ENCODE measurements around the gene SIRT3. TPM values are rescaled to one million over a fixed set of nuclear protein-coding genes. Genes with fewer than 3 reads are reported as not detected.
"Not testable (repeated sequence)": the region's sequence is repeated elsewhere in the genome, so short reads cannot be mapped to it uniquely, and the experiment has no call there.

SIRT3 gene
- total RNA-seq, 1 donor from 2014 or later = 41.4 TPM

DNA sequence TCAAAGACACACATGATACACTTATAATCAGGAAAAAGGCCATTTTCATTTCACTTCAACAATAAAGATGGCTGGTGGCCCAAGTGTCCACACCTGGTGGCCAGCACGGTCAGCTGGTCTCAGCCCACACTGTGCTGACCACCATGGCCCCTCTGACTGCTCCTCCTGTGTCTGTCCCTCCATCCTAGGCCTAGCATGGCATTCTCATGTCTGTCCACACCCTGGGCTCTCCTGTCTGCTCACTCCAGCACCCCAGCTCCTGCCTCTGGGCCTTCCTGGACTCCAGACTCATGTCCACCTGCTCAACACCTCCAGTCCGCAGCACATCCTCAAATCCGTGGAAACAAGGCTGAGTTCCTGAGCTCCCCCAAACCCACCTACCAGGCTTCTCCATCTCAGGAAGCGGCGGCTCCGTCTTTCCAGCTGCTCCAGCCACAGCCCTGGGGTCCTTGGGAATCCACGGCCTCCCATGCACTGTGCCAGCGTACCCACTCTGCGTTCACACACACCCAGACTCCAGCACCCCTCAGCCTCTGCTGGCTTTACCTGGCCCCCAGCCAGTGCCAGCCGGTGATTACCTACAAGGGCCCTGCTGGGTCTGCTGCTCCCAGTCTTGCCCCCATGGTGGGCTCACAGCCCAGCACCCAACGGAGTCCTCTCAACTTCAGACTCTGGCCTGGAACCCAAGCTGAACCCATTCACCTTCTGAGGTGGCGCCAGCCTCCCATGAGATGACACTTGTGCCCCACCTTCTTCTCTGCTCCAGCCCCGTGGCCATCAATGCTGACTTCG is 13.9 kb downstream of the SIRT3 start:
- ATAC-seq (no peak), DNase-seq (no peak)
- intact Hi-C loops (cut with micrococcal nuclease) = no loop called here

DNA sequence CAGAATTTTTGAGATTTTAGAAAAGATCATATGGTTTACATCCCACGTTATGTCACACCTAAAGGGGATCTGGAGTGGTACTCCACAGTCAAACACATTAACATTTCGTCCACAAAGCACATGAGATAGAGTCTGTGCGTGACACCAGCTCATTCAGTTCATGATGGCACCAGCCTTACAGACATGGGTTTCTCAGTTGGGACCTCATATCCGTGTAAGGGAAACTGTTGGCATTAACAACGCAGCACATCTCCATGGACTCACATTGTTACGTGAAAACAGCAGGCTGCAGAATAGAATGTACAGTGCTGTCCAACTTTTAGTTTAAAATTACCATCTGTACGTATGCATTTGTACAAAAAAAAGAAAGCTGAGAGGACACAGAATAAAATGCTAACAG is 14.6 kb downstream of the SIRT3 start:
- intact Hi-C loops (cut with micrococcal nuclease) = no loop called here
- ATAC-seq = no peak
- no peak for DNase-seq

DNA sequence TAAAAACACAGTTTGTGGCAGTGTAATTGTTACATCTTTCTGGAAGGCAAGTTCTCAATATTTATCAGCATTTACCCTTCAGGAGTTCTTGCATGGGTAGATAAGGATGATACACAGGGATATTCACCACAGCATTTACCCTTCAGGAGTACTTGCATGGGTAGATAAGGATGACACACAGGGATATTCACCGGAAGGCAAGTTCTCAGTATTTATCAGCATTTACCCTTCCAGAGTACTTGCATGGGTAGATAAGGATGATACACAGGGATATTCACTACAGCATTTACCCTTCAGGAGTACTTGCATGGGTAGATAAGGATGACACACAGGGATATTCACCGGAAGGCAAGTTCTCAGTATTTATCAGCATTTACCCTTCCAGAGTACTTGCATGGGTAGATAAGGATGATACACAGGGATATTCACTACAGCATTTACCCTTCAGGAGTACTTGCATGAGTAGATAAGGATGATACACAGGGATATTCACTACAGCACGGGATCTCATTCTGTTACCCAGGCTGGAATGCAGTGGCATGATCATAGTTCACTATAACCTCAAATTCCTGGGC is 15.4 kb downstream of the SIRT3 start:
- DNase-seq; intact Hi-C loops (cut with micrococcal nuclease); ATAC-seq: not testable (repeated sequence)

DNA sequence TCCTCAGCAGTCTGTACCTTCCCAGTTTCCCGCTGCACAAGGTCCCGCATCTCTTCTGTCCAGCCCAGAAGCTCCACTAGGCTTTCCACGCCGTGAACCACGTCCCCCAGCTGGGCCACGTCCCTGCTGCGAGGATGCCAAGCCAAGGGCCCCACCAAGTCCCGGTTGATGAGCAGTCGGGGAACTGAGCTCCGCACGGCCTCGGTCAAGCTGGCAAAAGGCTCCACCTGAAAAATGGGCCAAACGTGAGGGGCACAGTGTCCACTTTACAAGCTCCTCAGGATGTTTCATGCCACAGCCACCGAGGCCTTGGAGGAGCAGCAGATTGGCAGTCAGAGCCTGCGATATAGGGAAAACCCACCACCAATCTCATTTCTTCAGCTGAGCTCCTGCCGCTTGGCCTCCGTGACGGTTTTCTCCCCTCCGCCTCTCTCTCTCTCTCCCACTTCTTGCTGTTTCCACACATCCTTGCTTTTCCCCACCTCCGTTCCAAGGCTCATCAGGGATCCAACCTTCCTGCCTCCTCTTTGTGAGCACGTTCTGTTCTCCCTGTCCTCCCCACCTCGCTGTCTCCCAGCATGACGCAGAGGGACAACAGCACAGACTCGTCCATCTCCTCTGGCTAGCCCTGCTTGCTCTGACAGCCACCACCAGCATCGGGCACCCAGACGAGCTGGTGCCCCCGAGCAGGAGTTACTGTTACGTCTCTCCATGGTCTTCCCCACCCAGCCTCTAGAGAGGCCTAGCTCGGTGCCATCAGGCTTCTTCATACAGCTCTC is 17.1 kb downstream of the SIRT3 start:
- no peak for ATAC-seq
- intact Hi-C loops (cut with micrococcal nuclease) = no loop called here
- DNase-seq = no peak

DNA sequence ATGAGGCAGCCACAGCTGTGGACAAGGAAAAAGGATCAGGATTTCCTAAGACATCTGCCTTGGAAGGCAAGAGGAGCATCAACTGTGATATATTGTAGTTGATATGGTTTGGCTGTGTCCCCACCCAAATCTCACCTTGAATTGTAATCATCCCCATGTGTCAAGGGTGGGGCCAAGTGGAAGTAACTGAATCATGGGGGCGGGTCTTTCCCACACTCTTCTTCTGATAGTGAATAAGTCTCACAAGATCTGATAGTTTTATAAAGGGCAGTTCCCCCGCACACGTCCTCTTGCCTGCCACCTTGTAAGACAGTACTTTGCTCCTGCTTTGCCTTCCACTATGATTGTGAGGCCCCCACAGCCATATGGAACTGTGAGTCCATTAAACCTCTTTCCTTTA is 18.4 kb downstream of the SIRT3 start:
- intact Hi-C loops (cut with micrococcal nuclease) = no loop called here

DNA sequence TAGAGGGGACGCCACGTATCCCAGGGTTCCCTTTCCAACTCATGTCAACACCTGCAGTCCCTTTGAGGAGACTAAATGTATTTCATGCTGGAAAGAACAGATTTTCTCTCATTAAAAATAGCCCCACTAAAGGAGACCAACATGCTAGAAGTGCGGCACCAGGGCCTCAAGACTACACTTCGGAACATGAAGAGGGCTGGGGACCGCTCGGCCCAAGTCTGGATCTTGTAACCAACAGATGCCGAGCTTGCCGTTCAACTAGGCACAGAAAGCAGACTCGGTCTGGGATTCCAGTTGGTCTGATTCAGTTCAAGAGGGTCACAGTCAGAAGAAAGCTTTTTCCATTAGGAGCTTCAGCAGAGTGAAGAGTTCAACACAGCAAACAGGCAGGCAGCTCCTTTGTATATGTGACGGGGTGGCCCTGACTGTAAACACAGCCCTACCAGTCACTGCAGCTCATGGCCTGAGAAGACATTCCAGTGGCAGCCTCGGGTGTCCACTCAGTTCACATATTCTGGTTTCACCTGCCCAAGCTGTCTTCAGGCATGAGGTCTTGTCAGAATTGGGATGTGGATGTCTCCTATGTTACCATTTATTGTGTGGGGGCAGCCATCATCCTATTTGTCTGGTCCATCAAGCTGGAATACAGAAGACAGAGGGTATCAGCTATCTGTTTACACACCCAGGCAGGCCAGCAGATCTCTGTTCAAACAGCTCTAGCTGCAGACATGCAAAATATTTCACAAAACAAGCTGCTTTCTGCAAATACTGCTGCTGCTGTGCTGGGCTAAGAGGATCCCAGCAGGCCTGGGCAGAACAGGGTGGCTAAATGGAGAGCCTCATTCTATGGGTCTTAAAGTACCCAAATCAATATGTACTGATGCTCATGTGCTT is 19.8 kb downstream of the SIRT3 start:
- DNase-seq (no peak), ATAC-seq (no peak)
- intact Hi-C loops (cut with micrococcal nuclease) = no loop called here

More for the DNA sequence above, 18.4 kb downstream of the SIRT3 start:
- DNase-seq (no peak), ATAC-seq (no peak)

DNA sequence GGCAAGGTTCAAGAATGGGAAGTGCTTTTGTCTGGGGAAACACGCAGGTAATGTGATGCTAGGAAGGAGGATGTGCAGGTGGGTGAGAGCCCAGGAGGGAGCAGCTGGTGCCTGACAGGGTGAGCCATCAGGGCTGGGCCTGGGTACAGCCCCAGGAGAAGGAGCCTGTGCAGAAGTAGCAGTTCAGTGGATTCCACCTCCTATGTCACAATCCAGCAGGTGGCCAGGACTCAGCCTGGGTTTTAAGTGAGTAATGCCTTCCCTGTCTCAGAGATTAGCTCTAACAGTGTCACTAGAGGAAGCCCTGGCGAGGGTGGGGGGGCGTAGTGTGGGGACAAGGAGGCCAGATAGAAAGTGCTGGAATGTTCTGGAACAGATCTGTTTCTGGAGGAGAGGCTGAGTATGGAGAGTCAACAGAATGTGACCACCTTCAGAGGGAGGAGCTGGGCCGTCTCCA is 20.5 kb downstream of the SIRT3 start:
- DNase-seq = no peak
- intact Hi-C loops (cut with micrococcal nuclease) = no loop called here
- ATAC-seq = no peak

DNA sequence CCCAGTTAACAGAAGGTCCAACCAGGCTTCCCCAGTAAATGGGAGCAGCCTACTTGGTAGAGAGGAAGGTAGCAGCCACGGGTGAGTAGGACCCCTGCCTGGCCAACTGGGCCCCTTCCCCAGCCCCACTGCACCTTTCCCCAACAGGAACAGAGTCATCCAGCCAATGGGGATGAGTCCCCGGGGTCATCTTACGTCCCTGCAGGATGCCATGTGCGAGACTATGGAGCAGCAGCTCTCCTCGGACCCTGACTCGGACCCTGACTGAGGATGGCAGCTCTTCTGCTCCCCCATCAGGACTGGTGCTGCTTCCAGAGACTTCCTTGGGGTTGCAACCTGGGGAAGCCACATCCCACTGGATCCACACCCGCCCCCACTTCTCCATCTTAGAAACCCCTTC is 22.1 kb downstream of the SIRT3 start:
- DNase-seq (no peak), ATAC-seq (no peak)
- intact Hi-C loops (cut with micrococcal nuclease) = no loop called here

DNA sequence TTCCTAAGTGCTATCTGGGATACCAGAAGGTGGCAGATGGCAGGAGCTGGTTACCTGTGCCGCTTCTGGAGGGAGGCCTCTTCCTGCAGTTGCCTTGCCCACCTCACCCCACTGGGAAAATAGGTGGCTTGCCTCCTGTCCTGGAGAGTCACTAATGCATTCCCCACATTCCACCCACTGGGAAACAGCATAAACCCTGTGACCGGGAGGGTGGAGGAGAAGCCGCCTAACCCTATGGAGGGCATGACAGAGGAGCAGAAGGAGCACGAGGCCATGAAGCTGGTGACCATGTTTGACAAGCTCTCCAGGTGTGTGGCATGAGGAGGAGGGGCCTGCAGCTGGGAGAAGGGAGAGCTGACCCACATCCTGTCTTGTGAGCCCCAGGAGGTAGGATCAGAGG is 23.0 kb downstream of the SIRT3 start:
- no peak for ATAC-seq
- no peak for DNase-seq
- intact Hi-C loops (cut with micrococcal nuclease) = no loop called here

DNA sequence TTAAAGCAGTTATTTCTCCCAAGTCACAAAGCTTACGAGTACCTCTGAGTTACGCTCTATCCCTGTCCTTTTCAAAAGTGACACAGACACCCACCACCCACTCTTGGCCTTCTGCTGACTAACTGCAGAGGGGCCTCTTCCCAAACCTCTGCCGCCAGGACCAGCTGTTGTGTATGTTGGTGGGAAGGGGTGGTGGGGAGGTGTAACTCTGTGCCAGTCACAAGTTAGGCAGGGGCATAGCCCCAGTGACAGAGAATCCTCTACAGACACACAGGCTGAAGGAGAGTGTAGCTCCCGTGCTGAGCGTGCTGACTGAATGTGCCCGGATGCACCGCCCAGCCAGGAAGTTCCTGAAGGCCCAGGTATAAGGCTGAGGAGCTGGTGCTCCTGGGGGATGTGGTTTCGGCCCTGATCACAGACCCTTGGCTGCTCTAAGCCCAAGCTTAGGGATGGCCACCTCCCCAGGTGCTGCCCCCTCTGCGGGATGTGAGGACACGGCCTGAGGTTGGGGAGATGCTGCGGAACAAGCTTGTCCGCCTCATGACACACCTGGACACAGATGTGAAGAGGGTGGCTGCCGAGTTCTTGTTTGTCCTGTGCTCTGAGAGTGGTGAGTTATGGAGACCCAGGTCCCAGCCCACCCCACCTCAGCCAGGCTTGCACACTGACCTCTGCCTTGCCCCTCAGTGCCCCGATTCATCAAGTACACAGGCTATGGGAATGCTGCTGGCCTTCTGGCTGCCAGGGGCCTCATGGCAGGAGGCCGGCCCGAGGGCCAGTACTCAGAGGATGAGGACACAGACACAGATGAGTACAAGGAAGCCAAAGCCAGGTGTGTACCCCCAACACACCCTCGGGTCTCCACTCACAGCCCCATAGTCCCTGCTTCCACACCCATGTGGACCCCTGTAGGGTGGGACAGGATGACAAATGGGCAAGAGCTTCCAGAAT is 23.7 kb downstream of the SIRT3 start:
- DNase-seq (no peak), ATAC-seq (no peak)
- intact Hi-C loops (cut with micrococcal nuclease) = no loop called here

DNA sequence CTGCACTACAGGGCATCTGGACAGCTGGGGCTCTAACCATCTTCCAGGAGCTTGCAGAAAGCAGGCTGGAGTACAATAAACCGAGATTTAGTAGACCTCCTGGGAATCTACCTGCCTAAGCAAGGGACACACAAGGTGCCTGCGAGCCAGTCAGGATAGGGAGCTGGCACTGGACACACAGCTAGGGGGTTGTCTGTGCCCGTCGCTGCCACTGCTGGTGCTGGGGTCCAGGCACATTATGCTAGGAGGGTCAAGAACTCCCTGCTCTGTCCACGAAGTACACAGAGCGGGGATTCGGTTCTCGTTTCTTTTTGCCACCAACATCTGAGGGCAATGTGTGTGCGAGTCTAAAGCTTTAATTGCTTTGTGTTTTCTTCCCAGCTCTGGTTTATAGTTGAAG is 24.4 kb downstream of the SIRT3 start:
- intact Hi-C loops (cut with micrococcal nuclease) = no loop called here
- DNase-seq = no peak
- no peak for ATAC-seq

DNA sequence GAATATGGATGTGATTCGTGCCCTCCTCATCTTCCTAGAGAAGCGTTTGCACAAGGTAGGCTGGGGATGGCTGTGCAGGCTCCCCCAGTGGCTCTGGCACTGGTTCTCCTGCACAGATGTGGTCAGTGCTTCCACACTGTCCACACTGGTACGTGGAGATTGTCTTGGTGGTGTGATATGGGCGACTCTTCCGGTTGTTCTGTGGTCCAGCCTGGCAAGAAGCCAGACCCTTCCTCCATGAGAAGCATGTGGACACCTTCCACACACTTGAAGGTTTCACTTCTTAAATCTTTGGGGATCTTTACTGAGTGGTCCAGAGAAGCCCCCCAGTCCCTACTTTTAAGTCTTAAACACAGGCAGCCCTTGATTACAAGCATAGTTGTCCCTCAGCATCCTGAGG is 24.8 kb downstream of the SIRT3 start:
- intact Hi-C loops (cut with micrococcal nuclease) = no loop called here
- ATAC-seq (no peak), DNase-seq (no peak)

DNA sequence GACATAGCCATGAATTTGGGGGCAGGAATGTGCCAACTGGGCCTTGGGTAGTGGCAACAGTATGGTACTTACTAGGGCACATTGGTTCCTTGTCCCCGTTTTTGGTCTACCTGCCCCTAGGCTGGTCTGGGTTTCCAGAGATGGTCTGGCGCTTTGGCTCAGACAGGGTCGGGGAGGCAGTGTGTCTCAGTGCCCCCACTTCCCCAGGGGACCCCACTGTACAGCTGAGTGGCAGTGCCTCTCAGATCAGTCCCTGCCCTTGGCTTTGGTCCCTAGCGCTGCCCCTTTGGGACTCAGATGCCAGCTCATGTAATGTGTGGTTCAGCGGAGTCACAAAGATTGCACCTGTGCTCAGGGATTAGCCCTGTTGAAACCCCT is 25.4 kb downstream of the SIRT3 start:
- intact Hi-C loops (cut with micrococcal nuclease) = no loop called here

DNA sequence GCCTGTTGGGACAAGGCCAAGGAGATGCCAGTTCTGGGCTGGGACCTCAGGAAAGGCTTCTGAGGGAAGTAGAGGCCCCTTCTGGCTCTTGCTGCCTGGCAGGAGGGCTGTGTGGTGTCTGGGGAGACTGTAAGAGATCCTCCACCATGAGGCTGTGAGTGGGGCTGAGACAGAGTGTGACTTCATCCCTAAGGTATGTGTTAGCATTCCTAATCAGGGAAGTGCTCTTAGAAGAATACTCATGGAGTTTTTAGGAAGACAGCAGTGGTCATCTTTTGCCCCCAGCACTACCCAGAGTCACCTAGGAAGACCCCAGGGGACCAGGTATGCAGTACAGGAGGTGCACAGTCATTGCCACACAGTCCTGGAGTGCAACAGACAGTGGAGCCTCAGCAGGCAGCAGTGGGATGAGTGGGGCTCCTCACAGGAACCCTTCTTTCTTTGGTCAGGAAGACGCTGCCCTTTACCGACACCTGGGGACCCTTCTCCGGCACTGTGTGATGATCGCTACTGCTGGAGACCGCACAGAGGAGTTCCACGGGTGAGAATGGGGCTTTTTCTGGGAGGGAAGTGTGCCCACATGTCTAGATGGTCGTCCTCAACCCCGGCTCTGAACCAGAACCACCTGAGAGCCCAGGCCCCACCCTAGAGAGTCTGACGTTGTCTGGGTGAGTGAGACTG is 25.9 kb downstream of the SIRT3 start:
- ATAC-seq (no peak), DNase-seq (no peak)
- intact Hi-C loops (cut with micrococcal nuclease) = no loop called here

More for the DNA sequence above, 25.4 kb downstream of the SIRT3 start:
- ATAC-seq (no peak), DNase-seq (no peak)

DNA sequence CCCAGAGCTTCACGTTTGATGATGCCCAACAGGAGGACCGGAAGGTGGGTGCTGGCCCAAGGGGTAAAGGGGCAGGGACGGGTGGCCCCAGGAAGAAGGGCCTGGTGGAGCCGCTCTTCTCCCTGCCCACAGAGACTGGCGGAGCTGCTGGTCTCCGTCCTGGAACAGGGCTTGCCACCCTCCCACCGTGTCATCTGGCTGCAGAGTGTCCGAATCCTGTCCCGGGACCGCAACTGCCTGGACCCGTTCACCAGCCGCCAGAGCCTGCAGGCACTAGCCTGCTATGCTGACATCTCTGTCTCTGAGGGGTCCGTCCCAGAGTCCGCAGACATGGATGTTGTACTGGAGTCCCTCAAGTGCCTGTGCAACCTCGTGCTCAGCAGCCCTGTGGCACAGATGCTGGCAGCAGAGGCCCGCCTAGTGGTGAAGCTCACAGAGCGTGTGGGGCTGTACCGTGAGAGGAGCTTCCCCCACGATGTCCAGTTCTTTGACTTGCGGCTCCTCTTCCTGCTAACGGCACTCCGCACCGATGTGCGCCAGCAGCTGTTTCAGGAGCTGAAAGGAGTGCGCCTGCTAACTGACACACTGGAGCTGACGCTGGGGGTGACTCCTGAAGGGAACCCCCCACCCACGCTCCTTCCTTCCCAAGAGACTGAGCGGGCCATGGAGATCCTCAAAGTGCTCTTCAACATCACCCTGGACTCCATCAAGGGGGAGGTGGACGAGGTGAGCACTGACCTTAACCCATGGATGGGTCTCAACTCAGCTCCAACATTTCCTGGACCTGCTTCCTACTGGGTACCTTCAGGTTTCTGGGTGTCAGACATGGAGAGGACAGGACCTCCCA is 26.6 kb downstream of the SIRT3 start:
- ATAC-seq = no peak
- no peak for DNase-seq

DNA sequence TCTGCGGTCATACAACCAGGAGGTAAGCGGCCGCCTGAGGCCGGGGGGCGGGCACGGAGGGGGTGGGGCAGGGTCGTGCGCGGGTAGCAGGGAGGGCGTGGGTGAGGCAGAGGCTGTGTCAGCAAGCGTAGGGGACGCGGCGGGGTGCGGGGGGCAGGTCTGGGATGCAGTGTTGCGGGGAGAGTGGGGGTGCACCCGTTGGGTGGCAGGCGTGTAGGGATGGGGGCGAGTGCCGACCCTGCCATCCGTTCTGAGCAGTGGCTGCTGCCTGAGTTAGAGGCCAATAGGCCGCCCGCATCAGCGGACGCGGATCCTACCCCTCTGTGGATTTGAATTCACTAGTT is 27.3 kb downstream of the SIRT3 start:
- intact Hi-C loops (cut with micrococcal nuclease) = no loop called here
- peak; percentile 1 for ATAC-seq
- DNase-seq = no peak

More for the DNA sequence above, 26.6 kb downstream of the SIRT3 start:
- intact Hi-C loops (cut with micrococcal nuclease) = no loop called here

All from left ventricle myocardium superior (tissue), 1 donor.